Body of pancreas (tissue), 4 donors: ENCODE results near the gene CHPF2. TPM values are rescaled to one million over a fixed set of nuclear protein-coding genes. Genes with fewer than 3 reads are reported as not detected.

Source experiments
- ATAC-seq: fragments of 150-250 bp; one replicate; pipeline ENCODE4 v1.9.1; 2016
- DNase-seq, 4 donors: peaks; one replicate each; pipeline ENCODE4 v3.0.0-alpha.2; 2019
- H3K27ac ChIP-seq, 4 donors: fragments of 200-600 bp; sonication (generic); 1 replicate in 3 of 4; 2 replicates in 1 of 4; pipeline versions ENCODE4 v1.5.1 to v1.6.1; 2016 to 2019; ENCODE audit warnings: mild to moderate bottlenecking in 1 of 4, mixed read lengths in 1 of 4, moderate library complexity in 1 of 4
- H3K27me3 ChIP-seq, 2 donors: fragments of 200-600 bp; sonication (generic); one replicate each; pipeline ENCODE4 v1.6.0; 2016; ENCODE audit warnings: mild to moderate bottlenecking in 1 of 2
- H3K36me3 ChIP-seq, 2 donors: fragments of 200-600 bp; sonication (generic); replicated peaks in 1 of 2; 2 replicates each; pipeline ENCODE4 v1.5.1; 2016; ENCODE audit warnings: low read depth in 2 of 2; ENCODE audit not compliant: insufficient read depth in 1 of 2
- H3K4me1 ChIP-seq: fragments of 200-600 bp; sonication (generic); one replicate; pipeline ENCODE4 v1.6.0; 2016
- H3K4me3 ChIP-seq, 2 donors: fragments of 200-600 bp; sonication (generic); 1 replicate in 1 of 2; 2 replicates in 1 of 2; pipeline ENCODE4 v1.5.1; 2016 to 2019
- H3K9me3 ChIP-seq, 3 donors: fragments of 200-600 bp; sonication (generic); 1 replicate in 2 of 3; 2 replicates in 1 of 3; pipeline ENCODE4 v1.5.1; 2016
- CTCF ChIP-seq, 7 experiments: fragments of 450-650 bp in 4 of 7; fragments of 200-600 bp in 3 of 7; sonication (generic) in 3 of 7; IDR thresholded peaks; one replicate each; pipeline ENCODE4 v1.5.1; 2016 to 2019; ENCODE audit warnings: antibody characterized with exemption in 7 of 7
- POLR2A ChIP-seq, 3 donors: fragments of 450-650 bp; IDR thresholded peaks; one replicate each; pipeline ENCODE4 v1.6.1; 2016; ENCODE audit warnings: antibody characterized with exemption in 3 of 3, mild to moderate bottlenecking in 2 of 3
- WGBS, 2 donors: methylation state at CpG; one replicate each; pipeline ENCODE4 v1.1.5; 2017; 5-methylcytosine and 5-hydroxymethylcytosine counted together
- intact Hi-C: fragments of 100-400 bp; cut with DNase I; formaldehyde crosslinking; loops from one replicate; pipeline ENCODE4 v1.15.1; 2023
- total RNA-seq, 2 donors: library from RNA; depleted of rRNA; stranded (reverse); fragments of >200 nt; gene quantifications; one replicate each; pipeline ENCODE4 v1.1.0, GENCODE V29; 2016

Gene CHPF2
- total RNA-seq, 2 donors from 2014 or later = 24.4 to 52.1 TPM

GRCh38 chr7:151212626-151213025, 19.7 kb upstream of the CHPF2 start:
- TF ChIP-seq POLR2A (IDR thresholded peaks at IDR 0.05) = no peak
- no peak for TF ChIP-seq CTCF (IDR thresholded peaks at IDR 0.05)
- intact Hi-C loops = no loop called here
- Histone ChIP-seq H3K4me3 (no peak overlapping the region), H3K9me3 (no peaks in the 10 kb centered on the region), H3K36me3 (peaks cover 0 to 24% of the 10 kb centered on the region in 2 donors), H3K27me3 (no peaks in the 10 kb centered on the region), H3K27ac (no peak overlapping the region), H3K4me1 (no peaks in the 10 kb centered on the region)
- WGBS, 2 donors = 71 to 89% methylated on average over 5 of the region's 5 CpGs
- DNase-seq (no peak), ATAC-seq (no peak)

GRCh38 chr7:151213826-151214225, 18.5 kb upstream of the CHPF2 start:
- H3K27me3 ChIP-seq = no peaks in the 10 kb centered on the region
- H3K36me3 ChIP-seq = peaks cover 0 to 32% of the 10 kb centered on the region in 2 donors
- H3K4me1 ChIP-seq = no peaks in the 10 kb centered on the region
- TF ChIP-seq CTCF (IDR thresholded peaks at IDR 0.05) (no peak), POLR2A (IDR thresholded peaks at IDR 0.05) (no peak)
- ATAC-seq (no peak), DNase-seq (no peak)
- intact Hi-C loops = no loop called here
- WGBS, 2 donors = 73 to 100% methylated on average over 1 to 3 of the region's 3 CpGs
- H3K4me3 ChIP-seq = no peak overlapping the region
- no peaks in the 10 kb centered on the region for H3K9me3 ChIP-seq
- H3K27ac ChIP-seq = no peak overlapping the region

- no peak for DNase-seq
- Histone ChIP-seq H3K27me3 (no peaks in the 10 kb centered on the region), H3K4me3 (no peak overlapping the region), H3K9me3 (no peaks in the 10 kb centered on the region), H3K36me3 (peaks cover 0 to 34% of the 10 kb centered on the region in 2 donors), H3K4me1 (no peaks in the 10 kb centered on the region), H3K27ac (no peak overlapping the region)
- 96 to 98% methylated on average over 5 of the region's 5 CpGs for WGBS, 2 donors
- intact Hi-C loops = no loop called here
- no peak for TF ChIP-seq POLR2A (IDR thresholded peaks at IDR 0.05)
- no peak for TF ChIP-seq CTCF (IDR thresholded peaks at IDR 0.05)
- no peak for ATAC-seq
Observed at GRCh38 chr7:151215396-151215795, 16.9 kb upstream of the CHPF2 start.

- intact Hi-C loops = no loop called here
- H3K36me3 ChIP-seq = peaks cover 0 to 43% of the 10 kb centered on the region in 2 donors
- H3K9me3 ChIP-seq = no peaks in the 10 kb centered on the region
- H3K4me1 ChIP-seq = no peaks in the 10 kb centered on the region
- H3K27me3 ChIP-seq = no peaks in the 10 kb centered on the region
- no peak overlapping the region for H3K27ac ChIP-seq
- no peak overlapping the region for H3K4me3 ChIP-seq
- DNase-seq = no peak
- ATAC-seq = no peak
- WGBS, 2 donors = 94 to 98% methylated on average over 8 to 9 of the region's 9 CpGs
- TF ChIP-seq POLR2A (IDR thresholded peaks at IDR 0.05) (no peak), CTCF (IDR thresholded peaks at IDR 0.05) (no peak)
Observed at GRCh38 chr7:151218170-151218569, 14.1 kb upstream of the CHPF2 start.

GRCh38 chr7:151223728-151224127, 8.6 kb upstream of the CHPF2 start:
- no peak overlapping the region for H3K27ac ChIP-seq
- ATAC-seq = no peak
- H3K9me3 ChIP-seq = no peaks in the 10 kb centered on the region
- peaks cover 21% of the 10 kb centered on the region for H3K4me1 ChIP-seq
- intact Hi-C loops = no loop called here
- H3K36me3 ChIP-seq = peaks cover 0 to 16% of the 10 kb centered on the region in 2 donors
- 86 to 89% methylated on average over 13 to 14 of the region's 14 CpGs for WGBS, 2 donors
- no peak for DNase-seq
- no peaks in the 10 kb centered on the region for H3K27me3 ChIP-seq
- no peak overlapping the region for H3K4me3 ChIP-seq
- no peak for TF ChIP-seq POLR2A (IDR thresholded peaks at IDR 0.05)
- TF ChIP-seq CTCF (IDR thresholded peaks at IDR 0.05) = no peak
